ENCODE data around the gene TMEM254. TPM values are rescaled to one million over a fixed set of nuclear protein-coding genes. Genes with fewer than 3 reads are reported as not detected.

TMEM254 gene
- total and polyA plus RNA-seq, 2 of the 4 experiments (the other 2 are of a cell fraction): 4.7 to 10.7 TPM

GRCh38 chr10:80041162-80041561 lies 37.3 kb upstream of the TMEM254 start:
- H2AK9ac ChIP-seq (replicated peaks; ENCODE audit: low read depth, low read length, poor library complexity): no peak overlapping the region
- H3K9me3 ChIP-seq (ENCODE audit: control insufficient read depth, insufficient read depth, low read length): no peaks in the 10 kb centered on the region
- H3K36me3 ChIP-seq (ENCODE audit: control insufficient read depth, insufficient read depth, low read length): no peaks in the 10 kb centered on the region
- no peak overlapping the region for H3K4ac ChIP-seq (ENCODE audit: low read depth, low read length)
- no peak overlapping the region for H3K4me3 ChIP-seq (ENCODE audit: insufficient read depth, low read depth, low read length)
- H3K4me1 ChIP-seq (ENCODE audit: control insufficient read depth, insufficient read depth, low read length): no peaks in the 10 kb centered on the region
- H3K56ac ChIP-seq (ENCODE audit: extremely low read depth, insufficient read depth, low read length): no peak overlapping the region
- H3K27ac ChIP-seq (ENCODE audit: insufficient read depth, low read length): no peak overlapping the region
- H3K27me3 ChIP-seq (ENCODE audit: control insufficient read depth, insufficient read depth, low read length): no peaks in the 10 kb centered on the region
- no peak for DNase-seq
- H4K91ac ChIP-seq (ENCODE audit: insufficient read depth, low read depth, low read length): no peak overlapping the region
- H3K9me1 ChIP-seq (ENCODE audit: insufficient read depth, low read length): no peaks in the 10 kb centered on the region
- no peak overlapping the region for H2AK5ac ChIP-seq (ENCODE audit: low read depth, low read length)
- H3K14ac ChIP-seq (replicated peaks; ENCODE audit: low read depth, low read length): no peak overlapping the region
- no peak overlapping the region for H2BK20ac ChIP-seq (ENCODE audit: low read depth, low read length)
- TF ChIP-seq RFX5 (IDR thresholded peaks at IDR 0.05; ENCODE audit: low read depth, low read length) (no peak), SMC3 (IDR thresholded peaks at IDR 0.05; ENCODE audit: low read depth, low read length) (no peak), NFE2L2 (IDR thresholded peaks at IDR 0.05; ENCODE audit: low read depth, low read length) (no peak), BHLHE40 (IDR thresholded peaks at IDR 0.05; ENCODE audit: low read depth, low read length) (no peak), MAZ (IDR thresholded peaks at IDR 0.05; ENCODE audit: borderline replicate concordance, low read depth, low read length) (no peak), CEBPB (IDR thresholded peaks at IDR 0.05; ENCODE audit: low read depth, low read length) (no peak), MAFK (IDR thresholded peaks at IDR 0.05; ENCODE audit: low read depth, low read length) (no peak), CHD1 (IDR thresholded peaks at IDR 0.05; ENCODE audit: low read depth, low read length) (no peak), POLR2A (IDR thresholded peaks at IDR 0.05; ENCODE audit: low read depth, low read length) (no peak), USF2 (IDR thresholded peaks at IDR 0.05; ENCODE audit: low read depth, low read length) (no peak), MXI1 (IDR thresholded peaks at IDR 0.05; ENCODE audit: borderline replicate concordance, low read depth, low read length) (no peak), RAD21 (IDR thresholded peaks at IDR 0.05; ENCODE audit: low read length) (no peak), FOS (IDR thresholded peaks at IDR 0.05; ENCODE audit: low read depth, low read length) (no peak), RCOR1 (IDR thresholded peaks at IDR 0.05; ENCODE audit: insufficient replicate concordance, low read length) (no peak)
- TF ChIP-seq, protein P1, sequence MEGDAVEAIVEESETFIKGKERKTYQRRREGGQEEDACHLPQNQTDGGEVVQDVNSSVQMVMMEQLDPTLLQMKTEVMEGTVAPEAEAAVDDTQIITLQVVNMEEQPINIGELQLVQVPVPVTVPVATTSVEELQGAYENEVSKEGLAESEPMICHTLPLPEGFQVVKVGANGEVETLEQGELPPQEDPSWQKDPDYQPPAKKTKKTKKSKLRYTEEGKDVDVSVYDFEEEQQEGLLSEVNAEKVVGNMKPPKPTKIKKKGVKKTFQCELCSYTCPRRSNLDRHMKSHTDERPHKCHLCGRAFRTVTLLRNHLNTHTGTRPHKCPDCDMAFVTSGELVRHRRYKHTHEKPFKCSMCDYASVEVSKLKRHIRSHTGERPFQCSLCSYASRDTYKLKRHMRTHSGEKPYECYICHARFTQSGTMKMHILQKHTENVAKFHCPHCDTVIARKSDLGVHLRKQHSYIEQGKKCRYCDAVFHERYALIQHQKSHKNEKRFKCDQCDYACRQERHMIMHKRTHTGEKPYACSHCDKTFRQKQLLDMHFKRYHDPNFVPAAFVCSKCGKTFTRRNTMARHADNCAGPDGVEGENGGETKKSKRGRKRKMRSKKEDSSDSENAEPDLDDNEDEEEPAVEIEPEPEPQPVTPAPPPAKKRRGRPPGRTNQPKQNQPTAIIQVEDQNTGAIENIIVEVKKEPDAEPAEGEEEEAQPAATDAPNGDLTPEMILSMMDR (conservative IDR thresholded peaks at IDR 0.05; ENCODE audit: low read depth, low read length): no peak
- TF ChIP-seq, protein P2, sequence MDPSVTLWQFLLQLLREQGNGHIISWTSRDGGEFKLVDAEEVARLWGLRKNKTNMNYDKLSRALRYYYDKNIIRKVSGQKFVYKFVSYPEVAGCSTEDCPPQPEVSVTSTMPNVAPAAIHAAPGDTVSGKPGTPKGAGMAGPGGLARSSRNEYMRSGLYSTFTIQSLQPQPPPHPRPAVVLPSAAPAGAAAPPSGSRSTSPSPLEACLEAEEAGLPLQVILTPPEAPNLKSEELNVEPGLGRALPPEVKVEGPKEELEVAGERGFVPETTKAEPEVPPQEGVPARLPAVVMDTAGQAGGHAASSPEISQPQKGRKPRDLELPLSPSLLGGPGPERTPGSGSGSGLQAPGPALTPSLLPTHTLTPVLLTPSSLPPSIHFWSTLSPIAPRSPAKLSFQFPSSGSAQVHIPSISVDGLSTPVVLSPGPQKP (IDR thresholded peaks at IDR 0.05; ENCODE audit: borderline replicate concordance, low read depth, low read length): no peak
- H4K20me1 ChIP-seq (ENCODE audit: insufficient read depth, low read length): no peaks in the 10 kb centered on the region
- no peak overlapping the region for H3K23ac ChIP-seq (ENCODE audit: low read depth, low read length)
- H2BK120ac ChIP-seq (ENCODE audit: low read depth, low read length): no peak overlapping the region
- no CpG with 5 or more reads among the region's 6 CpGs for whole genome bisulfite sequencing, 2 experiments (ENCODE audit: extremely low coverage in 2 of 2, insufficient read length in 1 of 2)
- H4K5ac ChIP-seq (ENCODE audit: low read depth, low read length): no peak overlapping the region
- CTCF ChIA-PET: no interaction called here
- H3K4me2 ChIP-seq (ENCODE audit: low read depth, low read length): no peak overlapping the region
- H2AFZ ChIP-seq (replicated peaks; ENCODE audit: low read length, poor library complexity): no peak overlapping the region
- no TSS peak for BruUV-seq (replicated peaks)
- POLR2A ChIA-PET (ENCODE audit: unreplicated experiment): no interaction called here
- no peaks in the 10 kb centered on the region for H3K79me1 ChIP-seq (ENCODE audit: low read depth in 1 of 2, low read length in 2 of 2)
- dilution Hi-C loops (cut with HindIII; ENCODE audit: low sequenced_read_pairs, unreplicated experiment) (no loop called here), intact Hi-C loops (cut with micrococcal nuclease) (no loop called here), in situ Hi-C loops (cut with MboI; ENCODE audit: low sequenced_read_pairs) (no loop called here)
- H2BK15ac ChIP-seq (ENCODE audit: low read depth, low read length): no peak overlapping the region
- ATAC-seq (ENCODE audit: low read depth): no peak
- H4K8ac ChIP-seq (ENCODE audit: low read depth in 2 of 2, low read length in 2 of 2): no peak overlapping the region
- H2BK5ac ChIP-seq (ENCODE audit: low read depth, low read length, poor library complexity, severe bottlenecking): no peak overlapping the region
- no peak overlapping the region for H3K18ac ChIP-seq (ENCODE audit: low read depth, low read length)
- no peak overlapping the region for H3K9ac ChIP-seq (ENCODE audit: low read depth, low read length)
